GM21526 (cell line): ENCODE data around the gene GAS7.

Experiments used
- ATAC-seq: cut with Tn5 transposase; IDR thresholded peaks from one replicate; pipeline ENCODE4 v1.9.1; 2021; ENCODE audit warnings: moderate library complexity; ENCODE audit not compliant: unreplicated experiment, low FRiP score

GAS7 gene

DNA sequence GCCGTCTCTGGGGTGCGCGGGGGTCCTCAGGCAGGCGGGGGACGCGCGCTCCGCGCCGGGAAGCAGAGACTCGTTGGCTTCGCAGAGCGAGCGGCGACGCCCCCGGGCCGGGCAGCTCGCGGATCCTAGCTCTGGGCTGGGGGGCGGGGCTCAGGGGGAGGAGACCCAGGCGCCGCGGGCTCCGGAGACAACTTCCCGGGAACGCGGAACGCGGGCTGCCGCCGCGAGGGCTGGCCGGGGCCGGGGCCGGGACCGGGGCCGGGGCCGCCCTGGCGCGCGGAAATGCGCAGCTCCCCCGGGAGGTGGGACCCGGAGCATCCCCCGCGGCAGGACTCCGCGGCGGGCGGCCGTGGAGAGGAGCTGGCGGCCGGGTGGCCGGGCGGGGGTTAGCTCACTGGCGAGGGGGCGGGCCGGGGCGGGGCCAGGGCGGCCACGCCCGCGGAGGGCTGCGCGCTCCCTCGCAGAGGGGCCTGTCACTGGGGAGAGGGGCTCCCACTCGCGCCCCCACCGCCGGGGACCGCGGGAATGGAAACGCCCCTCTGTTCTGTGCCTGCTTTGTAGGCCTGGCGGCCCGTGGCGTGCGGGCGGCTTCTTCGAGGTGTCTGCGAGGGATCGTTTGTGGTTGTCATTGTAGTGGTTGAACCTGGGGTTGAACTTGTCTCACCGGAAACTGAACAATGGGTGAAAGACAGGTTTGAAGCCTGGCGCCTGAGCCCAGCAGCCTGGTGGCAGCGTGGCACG, at the start of gene GAS7:
GAS7 (minus strand) TSS at position 98 of the 741 bp plus-strand sequence.
- no peak for ATAC-seq

DNA sequence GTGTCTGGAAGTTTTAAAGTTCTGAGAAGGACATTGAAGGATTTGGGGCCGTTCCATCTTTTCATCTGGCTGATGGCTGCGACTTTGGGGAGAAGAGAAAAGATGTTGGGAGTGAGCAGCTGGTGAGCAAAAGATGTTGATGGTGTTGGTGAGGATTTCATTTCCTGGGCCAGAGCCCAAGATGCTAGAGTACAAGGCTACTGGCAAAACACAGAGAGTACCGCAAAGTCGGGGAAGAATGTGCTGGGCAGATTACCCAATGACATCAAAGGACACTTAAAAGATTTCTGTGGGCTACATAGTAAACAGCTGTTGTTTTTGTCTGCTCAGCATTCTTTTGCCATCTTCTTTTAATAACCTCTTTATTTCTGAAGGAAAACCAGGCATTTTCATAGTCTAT, 49.4 kb upstream of the GAS7 start:
- ATAC-seq = no peak

DNA sequence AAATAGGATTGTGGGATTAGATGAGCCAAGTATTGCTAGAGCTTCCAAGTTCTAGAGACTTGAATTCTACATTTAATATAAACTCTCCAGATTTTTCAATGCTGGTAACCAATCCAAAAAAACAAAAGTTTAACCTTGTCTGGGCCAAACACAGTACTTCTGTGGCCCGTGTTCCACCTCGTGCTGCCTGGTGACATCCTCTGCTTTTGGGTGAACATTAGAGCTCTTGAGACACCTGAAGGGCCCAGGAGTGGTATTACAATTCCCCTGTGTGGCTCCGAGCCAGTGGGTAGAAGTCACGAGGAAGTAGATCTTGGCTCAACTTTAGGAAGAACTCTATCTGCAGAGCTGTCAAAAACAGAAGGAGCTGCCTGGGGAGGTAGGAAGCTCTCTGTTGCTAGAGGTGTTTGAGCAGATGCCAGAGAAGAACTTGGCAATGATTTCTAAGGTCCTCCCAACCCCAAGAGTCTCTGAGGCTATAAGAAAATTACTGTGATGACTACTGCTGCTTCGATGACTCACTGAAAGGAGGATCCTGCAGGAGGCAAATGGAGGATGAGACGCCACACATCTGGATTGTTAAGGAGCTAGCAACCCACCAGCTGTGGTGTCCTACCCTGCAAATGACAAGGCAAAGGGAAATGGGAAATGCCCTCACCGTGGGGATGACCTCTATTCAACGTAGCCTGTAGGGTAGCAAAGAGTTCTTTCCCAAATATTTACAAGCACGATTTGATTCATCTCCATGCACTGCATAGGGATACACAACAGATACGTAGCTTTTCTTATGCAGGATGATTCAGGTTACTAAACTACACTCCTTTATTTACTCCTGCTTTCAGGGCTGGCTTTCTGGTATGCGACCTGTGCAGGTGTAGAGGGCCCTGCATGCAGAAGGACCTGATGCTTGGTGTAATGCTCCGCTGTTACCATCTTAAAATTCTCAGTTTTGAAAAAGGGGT, 45.8 kb upstream of the GAS7 start:
- no peak for ATAC-seq

- no peak for ATAC-seq
These were observed 43.4 kb upstream of the GAS7 start for GRCh38 chr17:10241781-10242180.

GRCh38 chr17:10238661-10239060, 40.3 kb upstream of the GAS7 start:
- no peak for ATAC-seq

DNA sequence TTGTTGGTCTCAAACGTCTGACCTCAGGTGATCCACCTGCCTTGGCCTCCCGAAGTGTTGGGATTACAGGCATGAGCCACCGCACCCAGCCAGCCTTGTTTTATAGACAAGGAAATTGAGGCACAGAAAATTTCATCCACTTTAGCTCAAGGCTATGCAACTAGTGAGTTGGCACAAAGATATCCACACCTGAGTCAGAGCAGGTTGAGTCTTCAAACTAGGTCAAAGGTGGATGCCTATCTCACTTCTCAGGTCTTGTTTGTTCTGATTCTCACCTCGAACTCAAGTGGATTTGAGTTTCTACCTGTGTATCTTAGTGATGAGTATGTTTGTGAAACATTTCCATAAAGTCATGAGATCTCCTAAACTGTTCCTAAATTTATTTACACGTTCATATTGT, 35.6 kb upstream of the GAS7 start:
- ATAC-seq = no peak

DNA sequence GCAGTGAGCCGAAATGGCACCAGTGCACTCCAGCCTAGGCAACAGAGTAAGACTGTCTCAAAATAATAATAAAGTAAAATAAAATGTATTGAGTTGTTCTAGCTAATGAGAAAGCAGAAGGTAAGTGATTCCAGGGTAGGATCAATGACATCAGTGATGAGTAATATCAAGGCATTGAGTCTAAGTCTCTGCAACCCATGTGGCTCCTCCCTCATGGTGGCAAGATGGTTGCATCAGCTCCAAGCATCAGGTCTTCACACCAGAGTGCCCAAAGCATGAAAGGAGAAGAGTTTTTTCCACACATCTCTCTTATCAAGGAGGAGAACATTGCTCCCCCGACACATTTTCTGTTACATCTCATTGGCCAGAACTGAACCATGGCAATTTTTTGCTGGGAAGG, 34.8 kb upstream of the GAS7 start:
- ATAC-seq = no peak

DNA sequence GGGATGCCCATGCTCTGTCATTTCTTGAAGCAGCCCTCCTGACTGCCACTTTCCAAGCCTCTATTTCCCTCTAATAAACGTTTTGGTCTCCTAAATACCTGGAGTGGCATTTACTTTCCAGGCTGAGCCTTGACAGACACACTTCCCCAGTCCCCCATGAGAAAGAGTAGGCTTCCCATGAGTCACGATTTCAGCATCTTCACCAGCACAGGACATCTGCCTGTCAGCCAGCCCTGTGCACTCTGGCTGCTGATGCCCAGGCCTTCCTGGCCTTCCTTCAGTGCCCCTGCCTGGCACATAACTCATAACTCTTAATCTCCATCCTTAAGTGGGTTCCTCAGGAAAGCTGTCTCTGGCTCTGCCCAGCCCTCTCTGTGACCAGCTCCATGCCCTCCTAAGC, 30.8 kb upstream of the GAS7 start:
- no peak for ATAC-seq

DNA sequence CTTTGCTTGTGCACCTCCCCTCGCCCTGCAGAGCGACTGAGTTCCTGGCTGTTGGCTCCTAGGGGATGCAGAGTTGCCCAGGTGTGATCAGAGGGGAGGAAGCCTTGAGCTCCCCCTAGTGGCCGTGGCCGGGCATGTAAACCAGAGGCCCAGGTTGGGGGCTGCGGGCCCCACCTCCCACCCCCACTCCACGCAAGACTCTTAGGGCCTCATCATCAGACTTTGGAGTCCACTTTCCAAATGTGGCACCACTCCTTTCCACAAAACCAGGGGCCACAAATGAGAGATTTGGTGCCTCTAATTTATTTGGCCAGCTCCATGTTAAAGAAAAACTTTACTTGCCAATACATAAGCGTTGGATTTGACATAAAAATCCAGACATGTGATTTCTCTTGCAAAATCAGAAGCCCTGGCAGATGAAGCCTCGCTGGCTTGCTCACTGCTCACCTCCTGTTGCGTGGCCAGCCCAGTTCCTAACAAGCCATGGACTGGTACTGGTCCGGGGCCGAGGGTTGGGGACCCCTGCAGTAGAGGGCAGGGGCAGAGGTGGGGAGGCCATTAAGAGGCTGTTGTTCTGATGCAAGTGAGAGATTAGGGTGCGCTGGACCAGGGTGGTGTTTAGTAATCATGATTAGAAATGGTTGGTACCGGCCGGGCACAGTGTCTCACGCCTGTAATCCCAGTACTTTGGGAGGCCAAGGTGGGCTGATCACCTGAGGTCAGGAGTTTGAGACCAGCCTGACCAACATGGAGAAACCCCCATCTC, 28.7 kb upstream of the GAS7 start:
- ATAC-seq = no peak

DNA sequence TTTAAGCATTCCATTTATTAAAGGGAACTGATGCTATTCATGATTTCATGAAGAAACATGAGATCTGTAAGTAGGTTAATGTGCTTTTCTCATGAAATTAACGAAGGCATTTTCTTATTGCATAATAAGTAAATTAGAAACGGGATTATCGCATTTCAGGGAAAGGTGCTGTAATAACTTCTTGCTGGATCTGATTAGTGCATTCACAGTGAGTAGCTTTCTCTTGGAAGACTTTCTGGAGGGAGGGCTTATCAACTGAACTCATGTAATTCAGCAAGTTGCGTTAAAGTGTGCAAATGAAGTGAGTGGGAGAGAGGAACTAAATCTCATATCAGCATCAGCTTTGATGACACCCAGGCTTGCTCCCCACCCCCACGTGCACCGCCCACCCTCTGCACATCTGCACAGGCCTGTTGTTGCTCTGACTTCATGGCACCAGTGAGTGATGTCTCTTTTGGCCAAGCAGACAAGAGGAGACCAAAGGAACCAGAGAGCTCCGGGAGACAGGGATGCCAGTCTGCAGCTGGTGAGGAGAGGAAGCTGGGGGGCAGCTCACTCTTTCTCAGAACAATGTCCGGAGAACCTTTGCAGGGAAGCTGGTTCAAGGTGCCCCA, 26.3 kb upstream of the GAS7 start:
- no peak for ATAC-seq

DNA sequence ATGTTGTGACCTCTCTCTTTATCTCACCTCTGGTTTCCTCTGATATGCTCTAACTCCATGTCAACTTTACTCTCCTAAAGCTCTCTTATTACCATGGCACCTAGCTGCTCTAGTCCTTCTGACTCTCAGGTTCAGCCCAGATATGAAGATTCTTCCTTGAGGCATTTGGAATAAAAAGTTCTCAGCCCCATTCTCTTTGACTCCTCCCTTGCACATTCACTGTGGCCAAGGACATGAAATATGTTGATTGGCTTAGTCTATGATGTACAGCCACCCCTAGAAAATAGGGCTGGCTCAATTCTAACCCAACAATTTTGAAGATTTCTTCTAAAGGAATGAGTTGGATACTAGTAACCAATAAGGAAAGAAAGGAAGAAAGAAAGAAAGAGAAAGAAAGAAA, 20.8 kb upstream of the GAS7 start:
- no peak for ATAC-seq

- no peak for ATAC-seq
These were observed 19.5 kb upstream of the GAS7 start for GRCh38 chr17:10217916-10218315.

DNA sequence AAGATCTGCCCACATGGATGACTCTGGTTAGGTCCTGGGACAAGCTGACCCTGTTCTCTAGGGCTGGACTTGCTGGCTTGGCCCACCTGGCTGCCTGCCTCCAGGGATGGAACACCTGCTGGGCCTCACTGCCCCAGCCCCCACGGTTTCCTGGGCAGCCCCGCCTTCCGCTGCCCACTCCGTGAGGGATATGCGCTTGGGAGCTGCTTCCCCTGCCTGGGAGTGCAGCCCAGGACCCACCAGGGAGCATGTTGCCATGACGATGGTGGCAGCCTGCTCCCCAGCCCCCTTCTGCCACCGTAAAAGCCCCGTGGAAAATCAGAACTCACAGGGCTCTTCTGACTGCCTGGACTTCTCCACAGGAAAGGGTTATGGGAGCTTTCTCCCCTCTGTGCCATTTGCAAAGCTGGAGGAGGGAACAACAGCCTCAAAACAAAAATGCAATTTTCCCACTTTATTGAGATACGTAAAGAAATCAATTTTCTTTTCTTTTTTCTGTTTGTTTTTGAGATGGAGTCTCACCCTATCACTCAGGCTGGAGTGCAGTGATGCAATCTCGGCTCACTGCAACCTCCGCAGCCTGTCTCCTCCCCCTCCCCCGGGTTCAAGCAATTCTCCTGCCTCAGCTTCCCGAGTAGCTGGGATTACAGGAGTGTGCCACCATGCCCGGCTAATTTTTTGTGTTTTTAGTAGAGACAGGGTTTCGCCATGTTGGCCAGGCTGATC, 18.0 kb upstream of the GAS7 start:
- no peak for ATAC-seq

DNA sequence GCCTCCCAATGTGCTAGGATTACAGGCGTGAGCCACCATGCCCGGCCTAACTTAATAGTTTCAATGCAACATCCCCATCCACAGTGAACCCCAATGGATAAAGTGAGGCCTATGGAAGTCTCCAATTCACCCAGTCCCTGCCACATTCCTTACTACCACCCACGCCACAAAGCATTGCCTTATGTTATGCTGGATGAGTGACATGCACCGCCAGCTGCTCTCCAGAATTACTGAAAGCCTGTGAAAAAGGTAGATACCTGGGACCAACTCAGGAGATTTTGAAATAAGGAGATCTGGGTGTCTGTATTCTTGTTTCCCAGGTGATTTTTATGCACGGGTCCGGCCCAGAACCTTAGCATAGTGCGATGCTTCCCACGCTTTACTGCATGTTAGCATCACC, 16.9 kb upstream of the GAS7 start:
- ATAC-seq = no peak

DNA sequence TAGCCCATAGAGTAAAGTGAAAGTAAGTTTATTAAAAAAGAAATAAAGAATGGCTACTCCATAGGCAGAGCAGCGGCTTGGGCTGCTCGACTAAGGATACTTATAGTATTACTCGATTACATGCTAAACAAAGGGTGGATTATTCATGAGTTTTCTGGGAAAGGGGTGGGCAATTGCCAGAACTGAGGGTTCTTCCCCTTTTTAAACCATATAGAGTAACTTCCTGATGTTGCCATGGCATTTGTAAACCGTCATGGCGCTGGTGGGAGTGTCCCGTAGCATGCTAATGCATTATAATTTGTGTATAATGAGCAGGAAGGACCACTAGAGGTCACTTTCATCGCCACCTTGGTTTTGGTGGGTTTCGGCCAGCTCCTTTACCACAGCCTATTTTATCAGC, 13.3 kb upstream of the GAS7 start:
- no peak for ATAC-seq

DNA sequence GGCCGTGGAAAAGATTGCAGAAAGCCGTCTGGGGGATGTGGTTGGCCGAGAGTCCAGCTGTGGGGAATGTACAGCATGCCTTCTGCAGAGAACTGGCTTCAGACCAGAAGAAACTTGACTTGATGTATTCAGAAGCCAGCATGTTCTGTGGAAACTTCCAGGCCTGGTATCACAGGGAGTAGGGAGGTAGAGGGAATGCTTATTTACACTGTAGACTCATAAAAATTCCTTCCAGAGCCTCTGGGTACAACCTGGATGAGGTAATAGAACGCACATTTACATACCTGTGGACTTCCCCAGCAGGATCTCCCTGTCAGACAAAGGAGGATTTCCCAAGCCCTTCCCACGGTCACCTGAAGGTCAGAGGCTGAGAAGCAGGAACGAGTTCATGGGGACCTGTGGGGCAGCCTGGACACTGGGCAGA, 11.8 kb upstream of the GAS7 start:
- ATAC-seq = no peak

- ATAC-seq = no peak
These were observed 10.3 kb upstream of the GAS7 start for GRCh38 chr17:10208604-10209193.

- ATAC-seq = no peak
These were observed 8.7 kb upstream of the GAS7 start for GRCh38 chr17:10207153-10207552.

GRCh38 chr17:10205549-10206185, 7.3 kb upstream of the GAS7 start:
- ATAC-seq = no peak
